NCI-H2107 (cell line): ENCODE measurements around the gene ATP13A4.
A peak's percentile ranks its signal among the peaks of the same experiment; 100 is the strongest.

Experiments
- DNase-seq: peaks from one replicate; lab custom pipeline; 2025; lab: John Stamatoyannopoulos, UW

The ATP13A4 gene

DNA sequence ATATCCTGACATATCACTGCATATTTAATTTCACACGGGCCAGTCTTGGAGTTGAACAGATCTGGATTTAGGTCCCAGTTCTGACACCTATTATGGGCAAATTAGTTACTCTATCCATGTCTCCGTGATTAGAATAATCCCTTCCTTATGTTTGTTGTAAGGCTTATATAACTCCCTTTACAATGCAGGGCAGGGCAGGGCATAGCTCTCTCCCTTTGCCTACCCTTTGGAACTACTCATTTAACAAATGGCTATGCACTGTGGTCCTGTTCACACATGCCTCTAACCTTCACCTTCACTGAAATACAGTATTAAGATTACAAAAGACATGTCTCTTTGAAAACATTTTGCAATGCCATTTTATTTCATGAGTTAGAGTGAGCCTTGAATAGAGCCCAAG lies 151.4 kb downstream of the ATP13A4 start:
- no peak for DNase-seq

DNA sequence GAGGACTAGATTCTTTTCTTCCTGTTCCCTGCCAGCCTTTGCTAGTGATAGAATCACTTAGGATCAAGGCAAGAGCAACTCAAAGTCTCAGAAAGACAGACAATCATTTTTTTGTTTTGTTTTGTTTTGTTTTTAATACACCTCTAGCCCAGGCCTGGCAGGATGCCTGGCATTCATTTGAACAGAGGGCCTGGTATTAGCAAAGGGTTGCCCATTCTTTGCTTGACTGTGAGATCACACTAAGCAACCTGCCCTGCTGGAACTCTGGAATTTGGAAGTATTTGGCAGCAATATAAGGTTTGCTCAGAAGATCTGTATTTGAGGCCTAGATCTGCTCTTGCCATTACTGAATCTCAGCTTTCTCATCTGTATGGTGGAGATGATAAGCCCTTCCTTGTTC lies 154.4 kb downstream of the ATP13A4 start:
- no peak for DNase-seq

DNA sequence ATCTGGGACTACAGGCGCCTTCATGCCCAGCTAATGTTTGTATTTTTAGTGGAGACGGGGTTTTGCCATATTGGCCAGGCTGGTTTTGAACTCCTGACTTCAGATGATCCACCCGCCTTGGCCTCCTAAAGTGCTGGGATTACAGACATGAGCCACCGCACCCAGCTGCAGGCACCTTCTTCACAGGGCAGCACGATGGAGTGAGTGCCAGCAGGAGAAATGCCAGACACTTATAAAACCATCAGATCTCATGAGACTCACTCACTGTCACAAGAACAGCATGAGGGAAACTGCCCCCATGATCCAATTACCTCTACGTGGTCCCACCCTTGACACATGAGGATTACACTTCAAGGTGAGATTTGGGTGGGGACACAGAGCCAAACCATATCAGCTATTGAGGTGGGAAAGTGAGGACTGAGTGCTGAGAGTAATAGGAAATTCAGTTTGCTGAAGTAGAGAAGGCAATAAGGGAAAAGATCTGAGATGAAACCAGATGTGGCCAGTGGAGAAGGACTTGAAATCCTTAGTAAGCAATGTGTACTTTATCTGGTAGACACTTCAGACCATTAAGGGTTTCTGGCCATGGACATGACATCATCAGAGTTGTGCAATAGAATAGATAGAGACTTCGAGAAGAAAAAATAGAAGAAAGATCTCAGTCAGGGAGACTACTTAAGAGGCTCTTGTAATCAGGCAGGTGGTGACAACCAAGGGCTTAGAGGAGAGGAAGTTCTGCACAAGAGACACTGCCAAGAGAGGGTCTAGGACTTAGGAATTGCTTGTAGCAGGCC lies 158.0 kb downstream of the ATP13A4 start:
- no peak for DNase-seq

DNA sequence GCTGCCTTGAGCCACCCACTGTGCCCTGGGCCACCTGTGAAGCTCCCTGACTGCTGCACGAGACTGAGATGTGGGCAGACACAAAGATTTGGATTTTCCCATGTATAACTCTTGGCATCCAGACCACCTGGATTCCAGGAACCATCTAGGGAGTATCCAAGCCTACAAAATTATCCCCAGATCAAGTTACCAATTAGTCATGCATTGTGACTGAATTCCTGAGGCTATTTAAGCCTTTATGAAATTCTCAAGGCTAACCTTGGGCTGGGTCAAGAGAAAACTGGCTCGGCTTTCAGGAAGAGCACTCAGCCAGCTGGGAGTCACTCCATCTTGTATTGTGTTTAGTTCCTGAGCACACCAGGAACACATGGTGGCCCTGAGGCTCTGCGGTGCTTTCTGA lies 162.8 kb downstream of the ATP13A4 start:
- no peak for DNase-seq

DNA sequence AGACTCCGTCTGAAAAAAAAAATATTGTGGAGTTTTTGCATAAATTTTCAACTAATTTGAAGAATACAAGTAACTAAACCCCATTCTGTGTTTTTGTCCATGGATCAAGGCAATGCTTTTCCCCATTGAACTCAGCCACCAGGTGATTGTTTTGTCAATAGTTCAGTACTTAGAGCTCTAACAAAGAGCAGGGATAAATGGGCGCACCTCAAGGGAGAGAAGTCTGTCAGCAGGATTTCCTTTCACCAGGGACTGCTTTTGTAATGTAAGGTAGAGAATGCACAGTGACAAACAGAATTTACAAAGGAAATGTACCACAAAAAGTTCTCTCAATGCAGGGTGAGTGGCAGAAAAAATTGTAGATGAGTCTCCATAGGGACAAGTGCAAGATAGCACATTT lies 165.4 kb downstream of the ATP13A4 start:
- peak; percentile 65 for DNase-seq

DNA sequence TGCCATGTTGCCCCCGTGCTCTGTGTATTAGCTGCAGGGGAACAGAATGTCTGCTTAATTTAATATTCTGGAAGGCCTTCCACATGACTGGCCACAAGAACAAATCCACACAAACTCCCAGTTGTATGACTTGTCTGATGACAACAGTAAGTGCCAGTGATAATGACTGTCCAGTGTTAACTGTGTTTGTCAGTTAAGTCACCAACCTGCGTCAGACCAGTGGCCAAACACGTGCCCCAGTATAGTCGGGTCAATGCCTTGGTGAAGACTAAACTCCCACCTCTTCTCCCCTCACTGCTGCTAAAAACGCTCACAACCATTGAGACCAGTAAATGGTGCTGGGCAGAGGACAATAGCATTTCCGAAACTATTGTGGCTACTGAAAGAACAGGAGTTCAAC lies 166.3 kb downstream of the ATP13A4 start:
- no peak for DNase-seq

DNA sequence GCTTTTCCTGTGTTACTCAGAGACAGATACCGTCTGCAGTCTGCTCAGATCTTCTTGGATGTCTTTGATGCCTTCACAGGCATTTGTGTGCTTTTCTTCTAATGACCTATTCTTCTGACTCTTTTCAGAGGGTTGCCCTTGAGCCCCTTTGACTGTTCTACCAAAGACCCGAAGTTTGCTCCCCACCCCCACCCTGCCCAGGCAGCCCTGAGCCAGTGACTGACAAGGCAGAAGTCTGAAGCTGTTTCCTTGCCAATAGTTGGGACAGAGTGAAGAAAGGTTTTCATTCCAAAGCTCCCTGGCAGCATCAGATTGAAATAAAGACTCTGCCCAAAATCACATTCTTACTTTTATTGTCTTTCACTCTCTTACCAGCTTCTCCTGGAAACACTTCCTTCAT lies 167.1 kb downstream of the ATP13A4 start:
- no peak for DNase-seq

DNA sequence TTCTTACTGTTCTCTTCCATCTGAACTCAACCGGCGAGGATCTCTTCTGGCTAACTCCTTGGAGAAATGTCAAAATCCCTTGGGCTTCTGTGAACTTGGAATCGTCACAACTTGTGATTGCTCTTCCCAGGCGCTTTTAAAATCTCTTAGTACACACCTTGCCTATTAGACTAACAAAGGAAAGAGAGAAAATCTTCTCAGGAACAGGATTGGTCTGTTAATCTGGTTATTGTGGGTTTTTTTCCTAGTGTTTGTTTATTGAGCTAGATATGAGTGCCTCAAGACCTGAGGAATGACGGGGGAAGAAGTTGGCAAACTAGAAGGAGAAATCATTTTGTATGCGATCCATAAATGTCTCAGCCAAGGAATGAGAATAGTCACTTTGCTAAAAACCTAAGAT lies 176.0 kb downstream of the ATP13A4 start, which contains the start of gene ATP13A5:
ATP13A5 (minus strand) TSS at position 48 of the 400 bp plus-strand sequence; CDS start at position 20, 28 bp downstream.
- DNase-seq, result no peak

DNA sequence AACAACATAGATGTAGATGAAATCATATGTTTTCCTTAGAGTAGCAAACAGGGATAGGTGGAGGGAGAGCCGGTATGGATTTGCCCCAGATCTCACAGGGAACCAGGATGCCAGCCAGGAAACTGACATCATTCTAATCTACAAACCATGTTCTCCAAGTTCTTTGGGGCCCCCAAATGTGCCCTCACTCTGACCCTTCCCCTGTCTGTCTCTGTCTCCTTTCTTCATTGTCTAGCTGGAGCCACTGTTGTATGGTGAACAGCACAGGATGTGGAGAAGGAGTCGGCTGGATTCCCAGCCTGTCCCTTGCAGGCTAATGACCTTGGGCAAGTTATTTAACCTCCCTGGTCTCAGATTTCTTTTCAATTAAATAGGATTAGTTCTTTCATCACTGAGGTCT lies 177.1 kb downstream of the ATP13A4 start:
- no peak for DNase-seq

DNA sequence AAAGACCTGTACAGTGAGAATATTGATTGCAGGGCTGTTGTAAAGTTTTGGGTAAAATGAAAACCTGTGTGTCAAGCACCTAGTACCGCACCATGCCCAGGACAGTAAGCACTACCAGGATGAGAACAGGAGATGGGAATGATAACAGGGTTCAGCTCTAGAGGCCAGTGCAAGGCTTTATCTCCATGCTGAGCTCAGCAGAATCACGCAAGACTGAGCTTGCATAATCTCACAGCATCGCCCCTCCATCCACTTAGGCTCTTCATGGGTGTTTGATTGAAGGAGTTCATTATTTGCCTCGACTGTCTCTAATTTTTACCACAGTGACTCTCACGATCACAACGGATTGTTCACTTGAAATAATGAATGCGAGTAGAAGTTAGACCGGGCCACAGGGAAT lies 179.1 kb downstream of the ATP13A4 start:
- DNase-seq, result no peak

DNA sequence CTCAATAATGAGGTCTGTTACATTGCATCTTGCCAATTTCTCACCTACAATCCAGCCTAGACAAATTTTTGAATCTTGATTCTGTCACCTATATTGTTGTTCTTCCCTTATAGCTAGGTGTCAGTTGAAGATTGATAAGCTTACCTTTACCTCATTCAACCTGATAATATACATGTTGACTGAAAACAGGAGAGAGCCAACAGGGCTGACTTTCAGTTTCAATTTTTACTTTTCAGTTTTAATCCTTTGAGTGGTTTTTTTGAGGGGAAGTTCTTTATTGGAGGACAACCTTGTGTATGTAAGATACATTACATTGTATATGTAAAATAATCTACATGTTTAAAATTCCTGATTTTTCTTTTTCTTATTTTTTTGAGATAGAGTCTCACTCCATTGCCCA lies 181.9 kb downstream of the ATP13A4 start:
- DNase-seq, result no peak

DNA sequence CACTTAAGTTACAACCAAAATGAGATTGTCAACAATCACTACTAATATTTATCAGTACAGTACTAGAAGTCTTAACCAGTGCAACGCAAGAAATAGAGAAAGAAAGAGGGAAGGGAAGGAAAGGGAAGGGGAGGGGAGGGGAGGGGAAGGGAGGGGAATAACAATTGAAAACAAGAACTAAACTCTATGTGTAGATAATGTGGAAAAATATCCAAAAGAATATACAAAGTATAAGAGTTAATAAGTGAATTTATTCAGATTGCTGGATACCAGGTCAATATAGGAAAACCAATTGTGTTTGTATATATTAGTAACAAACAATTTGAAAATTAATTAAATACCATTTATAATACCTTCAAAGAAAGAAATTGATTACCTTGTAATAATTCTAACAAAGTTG lies 186.8 kb downstream of the ATP13A4 start:
- no peak for DNase-seq

DNA sequence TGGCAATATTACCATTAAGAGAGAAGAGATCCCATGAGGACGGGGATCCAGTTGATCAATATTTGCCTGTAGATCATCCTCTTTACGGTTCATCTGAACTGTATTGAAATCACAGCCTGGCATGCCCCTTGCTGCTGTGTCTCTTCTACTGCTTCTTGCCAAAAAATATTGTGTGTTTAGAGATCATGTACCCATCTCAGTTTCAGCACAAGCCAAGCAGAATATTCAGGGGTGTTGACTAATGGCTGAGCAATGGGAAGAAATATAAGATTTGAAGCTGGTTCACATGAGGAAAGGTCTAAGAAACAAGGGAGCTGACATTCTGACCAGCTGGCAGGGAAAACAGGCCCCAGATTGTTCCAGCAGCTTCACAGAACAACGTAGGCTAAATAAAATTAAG lies 197.4 kb downstream of the ATP13A4 start:
- DNase-seq, result no peak

DNA sequence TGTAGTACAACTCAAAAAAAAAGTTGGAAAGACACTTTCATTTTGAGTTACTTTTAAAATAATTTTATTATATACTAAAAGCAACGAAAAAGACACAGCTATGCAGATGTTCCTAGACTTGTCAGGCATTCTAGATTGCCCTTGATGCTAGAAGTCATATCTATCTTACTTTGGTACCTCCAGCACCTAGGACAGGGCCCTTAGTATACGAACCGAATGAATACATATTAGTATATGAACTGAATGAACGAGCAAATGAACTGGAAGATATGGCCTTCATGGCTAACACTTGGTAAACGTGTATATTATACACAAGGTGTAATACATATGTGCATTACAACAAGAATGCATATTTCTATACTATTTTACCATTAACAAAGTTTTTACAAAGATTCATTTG lies 200.3 kb downstream of the ATP13A4 start:
- no peak for DNase-seq
